Measurements from ENCODE around the gene TTC21B. TPM values are rescaled to one million over a fixed set of nuclear protein-coding genes. Genes with fewer than 3 reads are reported as not detected.
"Not testable (repeated sequence)": the region's sequence is repeated elsewhere in the genome, so short reads cannot be mapped to it uniquely, and the experiment has no call there.

Gene TTC21B
- total RNA-seq = 10 to 100 TPM; 28.6 to 54.3 (median 49.8) TPM

DNA sequence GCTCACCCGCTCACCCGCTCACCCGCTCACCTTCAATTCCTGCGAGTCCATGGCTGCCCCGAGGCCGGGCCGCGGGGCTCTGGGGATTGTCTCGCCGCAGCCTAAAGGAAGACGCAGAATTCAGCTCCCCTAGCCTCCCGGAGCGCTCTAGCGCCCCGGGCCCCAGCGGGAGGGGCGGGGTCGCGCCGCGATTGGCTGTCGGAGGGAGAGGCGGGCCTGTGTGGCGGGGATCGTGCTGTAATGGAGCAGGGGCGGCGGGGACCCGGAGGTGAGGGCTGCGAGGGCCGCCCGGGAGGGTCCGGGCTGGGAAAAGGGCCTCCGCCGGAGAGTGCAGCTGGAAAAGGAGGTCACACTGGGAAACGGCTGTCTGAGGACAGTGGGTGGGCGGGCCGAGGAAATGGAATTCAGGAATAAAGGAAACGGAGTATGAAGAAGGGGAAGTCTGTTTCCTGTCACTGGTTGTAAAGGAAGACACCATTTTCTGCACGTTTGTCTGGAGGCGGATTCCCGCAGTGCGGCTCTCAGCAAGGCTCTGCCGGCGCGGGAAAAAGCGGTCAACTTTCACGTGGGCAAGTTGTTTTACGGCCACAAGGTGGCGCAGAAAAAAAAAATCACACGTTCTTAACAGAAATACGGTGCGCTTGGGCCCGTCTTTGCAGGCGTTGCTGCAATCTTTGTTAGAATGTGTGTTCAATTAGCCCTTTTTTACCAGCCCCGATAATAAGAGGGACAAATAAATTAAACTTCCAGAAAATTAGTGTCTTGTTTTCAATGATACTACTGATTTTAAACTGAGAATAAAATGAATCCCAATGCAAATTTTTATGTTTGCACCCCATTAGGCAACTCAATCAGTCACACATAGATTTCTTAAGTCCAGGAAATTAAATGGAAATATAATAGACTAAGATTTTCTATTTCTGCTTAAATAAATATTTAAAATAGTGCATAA lies at the start of gene TTC21B:
TSS of gene TTC21B (minus strand) at position 122 of the 952 bp plus-strand sequence. CDS start at position 51, 71 bp downstream.
- peaks cover 0 to 5% of the 10 kb centered on the region in 2 donors for H3K4me1 ChIP-seq
- peak within 1 kb of the TSS; percentile 87 to 89 for H3K27ac ChIP-seq
- H3K4me3 ChIP-seq = peak within 1 kb of the TSS; percentile 79 to 81 (median 79)
- intact Hi-C loops (cut with DNase I; ENCODE audit: low total_unique reads) = loop anchor here (2.0 kb wide), 1 partner anchor 29 kb away; no protein-coding TSS in a partner anchor
- no peaks in the 10 kb centered on the region for H3K27me3 ChIP-seq
- DNase-seq (ENCODE audit: low spot score in 2 of 2) = peak; percentile 87 to 91
- H3K36me3 ChIP-seq = no peaks in the 10 kb centered on the region
- TF ChIP-seq POLR2A (IDR thresholded peaks at IDR 0.05) = peak; percentile 40
- TF ChIP-seq POLR2AphosphoS5 (IDR thresholded peaks at IDR 0.05) = peak; percentile 15 to 55 (median 52)
- TF ChIP-seq, protein P1, sequence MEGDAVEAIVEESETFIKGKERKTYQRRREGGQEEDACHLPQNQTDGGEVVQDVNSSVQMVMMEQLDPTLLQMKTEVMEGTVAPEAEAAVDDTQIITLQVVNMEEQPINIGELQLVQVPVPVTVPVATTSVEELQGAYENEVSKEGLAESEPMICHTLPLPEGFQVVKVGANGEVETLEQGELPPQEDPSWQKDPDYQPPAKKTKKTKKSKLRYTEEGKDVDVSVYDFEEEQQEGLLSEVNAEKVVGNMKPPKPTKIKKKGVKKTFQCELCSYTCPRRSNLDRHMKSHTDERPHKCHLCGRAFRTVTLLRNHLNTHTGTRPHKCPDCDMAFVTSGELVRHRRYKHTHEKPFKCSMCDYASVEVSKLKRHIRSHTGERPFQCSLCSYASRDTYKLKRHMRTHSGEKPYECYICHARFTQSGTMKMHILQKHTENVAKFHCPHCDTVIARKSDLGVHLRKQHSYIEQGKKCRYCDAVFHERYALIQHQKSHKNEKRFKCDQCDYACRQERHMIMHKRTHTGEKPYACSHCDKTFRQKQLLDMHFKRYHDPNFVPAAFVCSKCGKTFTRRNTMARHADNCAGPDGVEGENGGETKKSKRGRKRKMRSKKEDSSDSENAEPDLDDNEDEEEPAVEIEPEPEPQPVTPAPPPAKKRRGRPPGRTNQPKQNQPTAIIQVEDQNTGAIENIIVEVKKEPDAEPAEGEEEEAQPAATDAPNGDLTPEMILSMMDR (IDR thresholded peaks at IDR 0.05) = peak; percentile 70 to 84 (median 81)
- no peaks in the 10 kb centered on the region for H3K9me3 ChIP-seq

DNA sequence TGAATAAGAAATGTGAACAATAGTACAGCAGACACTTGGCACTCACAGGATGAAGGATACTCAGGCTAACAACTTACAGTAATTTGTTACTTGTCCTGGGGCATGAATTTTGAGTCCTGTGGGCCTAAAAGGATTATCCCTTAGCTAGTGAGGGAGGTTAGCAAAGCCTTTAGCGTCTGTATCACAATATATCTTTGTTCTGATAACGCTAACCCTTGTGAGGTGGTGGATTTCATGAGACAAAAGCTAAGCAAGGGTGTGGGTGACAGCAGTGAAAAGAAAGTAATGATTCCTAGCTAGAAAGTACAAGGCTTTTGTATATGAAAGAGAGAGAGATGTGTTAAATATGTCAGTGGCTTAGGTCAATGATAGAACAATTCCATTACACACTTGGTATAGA lies 46.8 kb upstream of the TTC21B start:
- Histone ChIP-seq H3K4me3 (no peak overlapping the region), H3K36me3 (no peaks in the 10 kb centered on the region), H3K4me1 (no peaks in the 10 kb centered on the region), H3K9me3 (no peaks in the 10 kb centered on the region), H3K27me3 (no peaks in the 10 kb centered on the region), H3K27ac (no peak overlapping the region)
- intact Hi-C loops (cut with DNase I; ENCODE audit: low total_unique reads) = loop anchor here (10.0 kb wide), 1 partner anchor 1856 kb away; no protein-coding TSS in a partner anchor
- DNase-seq (ENCODE audit: low spot score in 2 of 2) = no peak
- TF ChIP-seq POLR2AphosphoS5 (IDR thresholded peaks at IDR 0.05) (no peak), POLR2A (IDR thresholded peaks at IDR 0.05) (no peak)
- TF ChIP-seq, protein P1 (IDR thresholded peaks at IDR 0.05) = no peak

DNA sequence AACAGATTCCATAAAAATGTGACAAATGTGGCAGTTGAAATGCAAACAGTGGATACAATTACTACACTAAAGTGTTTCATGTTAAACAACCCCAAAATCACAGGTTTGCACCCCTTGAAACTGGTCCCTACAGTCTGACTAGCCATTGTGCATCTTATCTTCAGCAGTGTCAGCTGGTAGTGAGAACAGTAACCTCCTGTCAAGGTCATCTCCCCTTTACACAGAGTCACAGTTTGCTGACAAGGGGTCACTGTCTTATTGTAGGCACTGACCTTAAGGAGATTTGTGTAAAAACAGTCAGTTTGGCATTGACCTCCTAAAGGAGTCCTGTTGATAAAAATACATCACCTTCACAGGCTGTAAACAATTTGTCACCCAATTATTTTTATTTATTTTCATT lies 37.3 kb upstream of the TTC21B start:
- no peak for DNase-seq (ENCODE audit: low spot score in 2 of 2)
- intact Hi-C loops (cut with DNase I; ENCODE audit: low total_unique reads) = no loop called here
- H3K4me1 ChIP-seq = no peaks in the 10 kb centered on the region
- no peaks in the 10 kb centered on the region for H3K9me3 ChIP-seq
- no peaks in the 10 kb centered on the region for H3K36me3 ChIP-seq
- H3K4me3 ChIP-seq = no peak overlapping the region
- no peak overlapping the region for H3K27ac ChIP-seq
- H3K27me3 ChIP-seq = no peaks in the 10 kb centered on the region
- TF ChIP-seq POLR2A (IDR thresholded peaks at IDR 0.05) (no peak), POLR2AphosphoS5 (IDR thresholded peaks at IDR 0.05) (no peak)
- TF ChIP-seq, protein P1 (IDR thresholded peaks at IDR 0.05) = no peak

DNA sequence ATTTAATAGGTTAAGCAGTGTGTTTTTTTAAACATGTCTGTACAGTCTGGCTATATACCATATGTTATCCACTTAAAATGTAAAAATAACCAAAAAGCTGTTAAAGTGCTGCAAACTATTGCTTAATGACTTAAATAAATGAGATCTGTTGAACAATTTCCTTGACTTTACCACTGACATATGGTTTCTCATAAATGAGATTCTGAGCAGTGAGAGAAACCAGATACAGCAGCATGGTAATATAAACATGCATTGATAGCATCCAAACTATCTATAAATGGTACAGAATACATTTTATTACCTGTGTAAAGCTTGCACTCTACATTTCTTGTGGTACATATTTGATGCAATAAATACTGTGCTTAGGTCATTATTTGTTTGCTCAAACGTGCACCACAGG lies 36.3 kb upstream of the TTC21B start:
- no peak overlapping the region for H3K27ac ChIP-seq
- no peaks in the 10 kb centered on the region for H3K9me3 ChIP-seq
- no peaks in the 10 kb centered on the region for H3K36me3 ChIP-seq
- intact Hi-C loops (cut with DNase I; ENCODE audit: low total_unique reads) = no loop called here
- H3K4me3 ChIP-seq = no peak overlapping the region
- no peak for TF ChIP-seq POLR2AphosphoS5 (IDR thresholded peaks at IDR 0.05)
- TF ChIP-seq, protein P1 (IDR thresholded peaks at IDR 0.05) = no peak
- no peak for TF ChIP-seq POLR2A (IDR thresholded peaks at IDR 0.05)
- H3K4me1 ChIP-seq = no peaks in the 10 kb centered on the region
- no peaks in the 10 kb centered on the region for H3K27me3 ChIP-seq
- no peak for DNase-seq (ENCODE audit: low spot score in 2 of 2)

DNA sequence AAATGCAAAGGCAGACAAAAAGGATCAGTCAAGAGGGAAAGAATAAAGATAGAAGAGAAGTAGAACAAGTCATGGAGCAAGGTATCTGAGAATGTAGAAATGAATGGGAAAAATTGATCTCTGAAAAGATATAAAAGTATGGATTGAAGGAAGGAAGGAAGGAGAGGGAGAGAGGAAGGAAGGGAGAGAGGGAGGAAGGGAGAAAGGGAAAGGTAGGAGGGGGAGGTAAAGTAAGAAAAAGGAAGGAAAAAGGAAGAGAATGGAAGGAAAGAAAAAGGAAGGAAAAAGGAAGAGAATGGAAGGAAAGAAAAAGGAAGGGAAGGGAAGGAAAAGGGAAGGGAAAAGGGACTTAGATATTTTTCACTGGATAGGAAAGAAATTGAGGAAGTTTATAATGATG lies 31.5 kb upstream of the TTC21B start:
- intact Hi-C loops (cut with DNase I; ENCODE audit: low total_unique reads) = no loop called here
- Histone ChIP-seq H3K4me1 (no peaks in the 10 kb centered on the region), H3K4me3 (no peak overlapping the region), H3K36me3 (no peaks in the 10 kb centered on the region), H3K27me3 (no peaks in the 10 kb centered on the region), H3K9me3 (no peaks in the 10 kb centered on the region), H3K27ac (no peak overlapping the region)
- TF ChIP-seq, protein P1 (IDR thresholded peaks at IDR 0.05) = no peak
- DNase-seq (ENCODE audit: low spot score in 2 of 2) = no peak

DNA sequence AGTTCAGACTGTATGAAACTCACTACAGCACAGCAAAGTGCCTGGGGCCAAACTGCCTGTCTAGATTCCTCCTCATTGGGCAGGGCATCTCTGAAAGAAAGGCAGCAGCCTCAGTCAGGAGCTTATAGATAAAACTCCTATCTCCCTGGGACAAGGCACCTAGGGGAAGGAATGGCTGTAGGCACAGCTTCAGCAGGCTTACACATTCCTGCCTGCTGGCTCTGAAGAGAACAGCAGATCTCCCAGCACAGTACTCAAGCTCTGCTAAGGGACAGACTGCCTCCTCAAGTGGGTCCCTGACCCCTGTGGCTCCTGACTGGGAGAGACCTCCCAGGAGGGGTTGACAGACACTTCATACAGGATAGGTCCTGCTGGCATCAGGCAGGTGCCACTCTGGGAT lies 18.6 kb upstream of the TTC21B start:
- H3K27ac ChIP-seq; H3K27me3 ChIP-seq; intact Hi-C loops (cut with DNase I; ENCODE audit: low total_unique reads); DNase-seq (ENCODE audit: low spot score in 2 of 2); H3K4me3 ChIP-seq; H3K9me3 ChIP-seq; H3K4me1 ChIP-seq; H3K36me3 ChIP-seq: not testable (repeated sequence)
